ENCODE data around the gene LDLRAD3.

- no peak for TF ChIP-seq CTCF (optimal IDR thresholded peaks at IDR 0.05 in 1 of 3, IDR thresholded peaks at IDR 0.05 in 1 of 3, conservative IDR thresholded peaks at IDR 0.05 in 1 of 3; ENCODE audit: extremely low read depth in 1 of 3, insufficient read depth in 2 of 3, low read length in 3 of 3)
- TF ChIP-seq EZH2 (IDR thresholded peaks at IDR 0.05; ENCODE audit: low read length): no peak
Measured at GRCh38 chr11:36278531-36279282, 334.8 kb downstream of the LDLRAD3 start.

Measured in keratinocyte (primary cell).